Measurements from ENCODE around the gene DMD. TPM values are rescaled to one million over a fixed set of nuclear protein-coding genes. Genes with fewer than 3 reads are reported as not detected.

DMD gene
- total and polyA plus RNA-seq, 2 of the 8 experiments (the other 6 are each of a cell fraction or from before 2014, with no cell fraction given): 4.8 to 7.4 TPM

DNA sequence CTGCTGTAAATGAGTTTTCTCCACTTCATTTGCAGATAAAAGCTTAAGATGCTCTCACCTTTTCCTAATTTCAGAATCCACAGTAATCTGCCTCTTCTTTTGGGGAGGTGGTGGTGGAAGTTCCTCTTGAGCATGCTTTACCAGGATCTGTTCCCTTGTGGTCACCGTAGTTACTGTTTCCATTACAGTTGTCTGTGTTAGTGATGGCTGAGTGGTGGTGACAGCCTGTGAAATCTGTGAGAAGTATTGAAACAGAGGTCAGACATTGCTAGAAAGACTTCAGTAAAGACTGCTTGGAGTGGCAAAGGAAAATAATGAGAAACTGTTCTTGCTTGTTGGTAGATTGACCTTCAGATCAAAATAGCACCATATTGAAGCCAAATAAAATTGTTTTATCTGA lies 666.2 kb downstream of the DMD start (continued):
- TF ChIP-seq, protein P1, sequence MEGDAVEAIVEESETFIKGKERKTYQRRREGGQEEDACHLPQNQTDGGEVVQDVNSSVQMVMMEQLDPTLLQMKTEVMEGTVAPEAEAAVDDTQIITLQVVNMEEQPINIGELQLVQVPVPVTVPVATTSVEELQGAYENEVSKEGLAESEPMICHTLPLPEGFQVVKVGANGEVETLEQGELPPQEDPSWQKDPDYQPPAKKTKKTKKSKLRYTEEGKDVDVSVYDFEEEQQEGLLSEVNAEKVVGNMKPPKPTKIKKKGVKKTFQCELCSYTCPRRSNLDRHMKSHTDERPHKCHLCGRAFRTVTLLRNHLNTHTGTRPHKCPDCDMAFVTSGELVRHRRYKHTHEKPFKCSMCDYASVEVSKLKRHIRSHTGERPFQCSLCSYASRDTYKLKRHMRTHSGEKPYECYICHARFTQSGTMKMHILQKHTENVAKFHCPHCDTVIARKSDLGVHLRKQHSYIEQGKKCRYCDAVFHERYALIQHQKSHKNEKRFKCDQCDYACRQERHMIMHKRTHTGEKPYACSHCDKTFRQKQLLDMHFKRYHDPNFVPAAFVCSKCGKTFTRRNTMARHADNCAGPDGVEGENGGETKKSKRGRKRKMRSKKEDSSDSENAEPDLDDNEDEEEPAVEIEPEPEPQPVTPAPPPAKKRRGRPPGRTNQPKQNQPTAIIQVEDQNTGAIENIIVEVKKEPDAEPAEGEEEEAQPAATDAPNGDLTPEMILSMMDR (IDR thresholded peaks at IDR 0.05; ENCODE audit: control extremely low read depth in 1 of 3, insufficient read depth in 1 of 3, low read depth in 1 of 3, low read length in 3 of 3): no peak
- no peak for TF ChIP-seq KDM1A (IDR thresholded peaks at IDR 0.05; ENCODE audit: borderline replicate concordance, low read length)
- no peak for TF ChIP-seq KDM5A (IDR thresholded peaks at IDR 0.05; ENCODE audit: low read length)
- TF ChIP-seq CHD1 (IDR thresholded peaks at IDR 0.05; ENCODE audit: low read depth, low read length): no peak
- TF ChIP-seq FOSL1 (IDR thresholded peaks at IDR 0.05; ENCODE audit: insufficient read depth, low read depth, low read length): no peak
- TF ChIP-seq ASH2L (IDR thresholded peaks at IDR 0.05; ENCODE audit: low read length): no peak
- TF ChIP-seq CHD2 (IDR thresholded peaks at IDR 0.05; ENCODE audit: low read length): no peak

Measured in H1 (cell line).